ENCODE results near the gene SLC22A25. TPM values are rescaled to one million over a fixed set of nuclear protein-coding genes. Genes with fewer than 3 reads are reported as not detected.

The SLC22A25 gene
- total and polyA plus RNA-seq, 2 of the 13 experiments (the other 11 are each of a cell fraction or from before 2014, with no cell fraction given) = 0.18 to 0.42 TPM

DNA sequence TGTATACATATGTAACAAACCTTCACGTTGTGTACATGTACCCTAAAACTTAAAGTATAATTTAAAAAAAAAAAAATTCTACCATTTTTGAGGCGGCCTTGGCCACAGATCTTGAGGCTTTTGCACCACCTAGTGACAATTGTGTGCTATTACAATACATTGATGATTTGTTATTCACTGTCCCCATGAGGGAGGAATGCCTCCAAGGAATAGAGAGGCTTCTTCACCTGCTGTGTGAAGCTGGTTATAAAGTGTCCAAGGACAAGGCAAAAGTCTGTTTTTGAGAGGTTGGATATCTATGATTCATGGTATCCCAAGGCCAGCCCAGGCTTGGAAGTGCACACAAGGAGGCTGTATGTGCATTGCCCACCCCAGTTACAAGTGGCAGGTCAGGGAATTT is 30.7 kb downstream of the SLC22A25 start:
- H4K20me1 ChIP-seq (ENCODE audit: insufficient read depth, low read length) = no peaks in the 10 kb centered on the region
- H3K9me3 ChIP-seq (ENCODE audit: low read length) = no peaks in the 10 kb centered on the region
- H3K4me1 ChIP-seq (ENCODE audit: insufficient read depth, low read length) = peaks cover 22% of the 10 kb centered on the region
- H3K4me3 ChIP-seq (replicated peaks in 1 of 3; ENCODE audit: insufficient read depth in 1 of 3, low read depth in 2 of 3, low read length in 3 of 3) = no peak overlapping the region
- in situ Hi-C loops (cut with HindIII; ENCODE audit: extremely low pct_ligation_motif_present, low pct_unique_long_range_greater_than_20kb) (loop anchor here (25.0 kb wide), 2 partner anchors 175 to 300 kb away; partner anchors contain the start of gene CHRM1), intact Hi-C loops (cut with micrococcal nuclease; ENCODE audit: unreplicated experiment) (loop anchor here (5.0 kb wide), 3 partner anchors 60 to 305 kb away; no protein-coding TSS in a partner anchor)
- H3K27me3 ChIP-seq (ENCODE audit: control insufficient read depth in 1 of 2, insufficient read depth in 2 of 2, low read length in 2 of 2) = no peaks in the 10 kb centered on the region
- H3K27ac ChIP-seq (ENCODE audit: extremely low read length, insufficient read depth, low read length) = no peak overlapping the region
- H2AFZ ChIP-seq (ENCODE audit: low read length) = no peak overlapping the region
- H3K9ac ChIP-seq (ENCODE audit: insufficient read depth, low read depth, low read length) = no peak overlapping the region
- H3K4me2 ChIP-seq (ENCODE audit: low read depth, low read length) = no peak overlapping the region
- ATAC-seq (no peak), DNase-seq (ENCODE audit: low spot score) (peak; percentile 10), FAIRE-seq (no peak)
- ChIA-PET POLR2A (interaction anchor here (1.4 kb wide), 1 partner anchor 14 kb away, joined by 4 read pairs; no protein-coding TSS in a partner anchor), CTCF (ENCODE audit: low intra/inter-chr PET ratio, low total read pairs) (interaction anchor here (0.6 to 1.7 kb wide), 4 partner anchors 62 to 177 kb away, joined by 3 to 10 read pairs (median 4); no protein-coding TSS in a partner anchor)
- no TSS peak for BruUV-seq (replicated peaks)
- TF ChIP-seq SMC3 (IDR thresholded peaks at IDR 0.05; ENCODE audit: low read length) (peak; percentile 43; the same call in 1 of the 2 replicates), STAG1 (CRISPR knock-in tag; IDR thresholded peaks at IDR 0.05) (peak; percentile 36), RAD21 (CRISPR knock-in tag; IDR thresholded peaks at IDR 0.05) (0 out of 2 replicates have a peak, but pooled peaks have one; percentile 17), NCOA1 (CRISPR knock-in tag; IDR thresholded peaks at IDR 0.05) (no peak), YEATS4 (CRISPR knock-in tag; IDR thresholded peaks at IDR 0.05; ENCODE audit: borderline replicate concordance) (no peak)
- TF ChIP-seq, protein P1, sequence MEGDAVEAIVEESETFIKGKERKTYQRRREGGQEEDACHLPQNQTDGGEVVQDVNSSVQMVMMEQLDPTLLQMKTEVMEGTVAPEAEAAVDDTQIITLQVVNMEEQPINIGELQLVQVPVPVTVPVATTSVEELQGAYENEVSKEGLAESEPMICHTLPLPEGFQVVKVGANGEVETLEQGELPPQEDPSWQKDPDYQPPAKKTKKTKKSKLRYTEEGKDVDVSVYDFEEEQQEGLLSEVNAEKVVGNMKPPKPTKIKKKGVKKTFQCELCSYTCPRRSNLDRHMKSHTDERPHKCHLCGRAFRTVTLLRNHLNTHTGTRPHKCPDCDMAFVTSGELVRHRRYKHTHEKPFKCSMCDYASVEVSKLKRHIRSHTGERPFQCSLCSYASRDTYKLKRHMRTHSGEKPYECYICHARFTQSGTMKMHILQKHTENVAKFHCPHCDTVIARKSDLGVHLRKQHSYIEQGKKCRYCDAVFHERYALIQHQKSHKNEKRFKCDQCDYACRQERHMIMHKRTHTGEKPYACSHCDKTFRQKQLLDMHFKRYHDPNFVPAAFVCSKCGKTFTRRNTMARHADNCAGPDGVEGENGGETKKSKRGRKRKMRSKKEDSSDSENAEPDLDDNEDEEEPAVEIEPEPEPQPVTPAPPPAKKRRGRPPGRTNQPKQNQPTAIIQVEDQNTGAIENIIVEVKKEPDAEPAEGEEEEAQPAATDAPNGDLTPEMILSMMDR (CRISPR knock-in tag; IDR thresholded peaks at IDR 0.05) = peak; percentile 42
- H3K79me2 ChIP-seq (ENCODE audit: insufficient read depth, low read length) = no peaks in the 10 kb centered on the region
- no peaks in the 10 kb centered on the region for H3K36me3 ChIP-seq (replicated peaks in 1 of 2; ENCODE audit: control insufficient read depth in 1 of 2, insufficient read depth in 2 of 2, low read length in 2 of 2)
- WGBS (ENCODE audit: low lambda C conversion rate) = 19% methylated on average over 2 of the region's 2 CpGs

DNA sequence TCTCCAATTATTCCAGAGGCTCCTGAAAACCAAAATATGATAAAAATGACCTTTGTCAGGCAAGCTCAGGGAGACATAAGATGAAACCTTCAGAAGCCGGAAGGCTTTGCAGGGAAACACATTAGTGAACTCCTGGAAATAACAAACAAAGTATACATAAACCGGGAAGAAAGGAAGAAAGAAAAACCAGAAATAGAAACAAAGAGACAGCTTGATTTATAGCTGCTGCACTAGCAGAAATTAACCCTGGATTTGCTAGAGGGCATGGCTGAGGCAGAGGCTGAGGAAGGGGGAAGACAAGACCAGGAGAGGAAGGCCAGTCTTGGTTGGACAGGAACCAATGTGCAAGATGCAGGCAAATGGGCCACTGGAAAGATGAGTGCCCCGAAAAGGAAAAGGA is 33.3 kb downstream of the SLC22A25 start:
- in situ Hi-C loops (cut with HindIII; ENCODE audit: extremely low pct_ligation_motif_present, low pct_unique_long_range_greater_than_20kb) = loop anchor here (25.0 kb wide), 2 partner anchors 173 to 298 kb away; partner anchors contain the start of gene CHRM1
- POLR2A ChIA-PET = no interaction called here
- TF ChIP-seq, protein P2, sequence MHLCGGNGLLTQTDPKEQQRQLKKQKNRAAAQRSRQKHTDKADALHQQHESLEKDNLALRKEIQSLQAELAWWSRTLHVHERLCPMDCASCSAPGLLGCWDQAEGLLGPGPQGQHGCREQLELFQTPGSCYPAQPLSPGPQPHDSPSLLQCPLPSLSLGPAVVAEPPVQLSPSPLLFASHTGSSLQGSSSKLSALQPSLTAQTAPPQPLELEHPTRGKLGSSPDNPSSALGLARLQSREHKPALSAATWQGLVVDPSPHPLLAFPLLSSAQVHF (CRISPR knock-in tag; IDR thresholded peaks at IDR 0.05) = no peak
- TF ChIP-seq ZNF749 (CRISPR knock-in tag; IDR thresholded peaks at IDR 0.05; ENCODE audit: borderline replicate concordance) (no peak), CCDC6 (CRISPR knock-in tag; IDR thresholded peaks at IDR 0.05) (no peak), THYN1 (CRISPR knock-in tag; IDR thresholded peaks at IDR 0.05; ENCODE audit: borderline replicate concordance, low read depth) (no peak), PHF20 (CRISPR knock-in tag; IDR thresholded peaks at IDR 0.05) (no peak), TRIM24 (CRISPR knock-in tag; IDR thresholded peaks at IDR 0.05) (no peak)
- TF ChIP-seq, protein P3, sequence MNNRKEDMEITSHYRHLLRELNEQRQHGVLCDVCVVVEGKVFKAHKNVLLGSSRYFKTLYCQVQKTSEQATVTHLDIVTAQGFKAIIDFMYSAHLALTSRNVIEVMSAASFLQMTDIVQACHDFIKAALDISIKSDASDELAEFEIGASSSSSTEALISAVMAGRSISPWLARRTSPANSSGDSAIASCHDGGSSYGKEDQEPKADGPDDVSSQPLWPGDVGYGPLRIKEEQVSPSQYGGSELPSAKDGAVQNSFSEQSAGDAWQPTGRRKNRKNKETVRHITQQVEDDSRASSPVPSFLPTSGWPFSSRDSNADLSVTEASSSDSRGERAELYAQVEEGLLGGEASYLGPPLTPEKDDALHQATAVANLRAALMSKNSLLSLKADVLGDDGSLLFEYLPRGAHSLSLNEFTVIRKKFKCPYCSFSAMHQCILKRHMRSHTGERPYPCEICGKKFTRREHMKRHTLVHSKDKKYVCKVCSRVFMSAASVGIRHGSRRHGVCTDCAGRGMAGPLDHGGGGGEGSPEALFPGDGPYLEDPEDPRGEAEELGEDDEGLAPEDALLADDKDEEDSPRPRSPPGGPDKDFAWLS (CRISPR knock-in tag; IDR thresholded peaks at IDR 0.05; ENCODE audit: borderline replicate concordance) = no peak

More for the DNA sequence above, 33.3 kb downstream of the SLC22A25 start:
- 50% methylated on average over 3 of the region's 3 CpGs for WGBS (ENCODE audit: low lambda C conversion rate)
- intact Hi-C loops (cut with micrococcal nuclease; ENCODE audit: unreplicated experiment) = loop anchor here (5.0 kb wide), 3 partner anchors 62 to 303 kb away; no protein-coding TSS in a partner anchor
- Histone ChIP-seq H3K9ac (ENCODE audit: insufficient read depth, low read depth, low read length) (no peak overlapping the region), H3K4me2 (ENCODE audit: low read depth, low read length) (no peak overlapping the region), H3K4me1 (ENCODE audit: insufficient read depth, low read length) (peaks cover 22% of the 10 kb centered on the region), H3K4me3 (replicated peaks in 1 of 3; ENCODE audit: insufficient read depth in 1 of 3, low read depth in 2 of 3, low read length in 3 of 3) (no peak overlapping the region), H3K27me3 (ENCODE audit: control insufficient read depth in 1 of 2, insufficient read depth in 2 of 2, low read length in 2 of 2) (no peaks in the 10 kb centered on the region), H3K36me3 (replicated peaks in 1 of 2; ENCODE audit: control insufficient read depth in 1 of 2, insufficient read depth in 2 of 2, low read length in 2 of 2) (no peaks in the 10 kb centered on the region), H3K9me3 (ENCODE audit: low read length) (no peaks in the 10 kb centered on the region), H2AFZ (ENCODE audit: low read length) (no peak overlapping the region), H4K20me1 (ENCODE audit: insufficient read depth, low read length) (no peaks in the 10 kb centered on the region), H3K27ac (ENCODE audit: extremely low read length, insufficient read depth, low read length) (no peak overlapping the region), H3K79me2 (ENCODE audit: insufficient read depth, low read length) (no peaks in the 10 kb centered on the region)
- FAIRE-seq (no peak), ATAC-seq (no peak), DNase-seq (ENCODE audit: low spot score) (no peak)
- BruUV-seq (replicated peaks) = no TSS peak
- CTCF ChIA-PET (ENCODE audit: low intra/inter-chr PET ratio, low total read pairs) = no interaction called here

Data from HepG2 (cell line).